BLaER1 treated with 17β-estradiol and CSF1 and Interleukin-3, amounts not matched to agents 10 nM and 100 nM (cell line): Measurements from ENCODE around the gene GBX1.

Experiments used
- H3K27ac ChIP-seq, 11 experiments: shearing (Covaris generic); formaldehyde crosslinking; 2 replicates each; pipeline ENCODE4 v1.8.1; 2022
- H3K27me3 ChIP-seq, 11 experiments: shearing (Covaris generic); formaldehyde crosslinking; 2 replicates each; pipeline ENCODE4 v1.8.1; 2022
- H3K36me3 ChIP-seq, 11 experiments: shearing (Covaris generic); formaldehyde crosslinking; 2 replicates each; pipeline ENCODE4 v1.8.1; 2022
- H3K4me1 ChIP-seq, 10 experiments: shearing (Covaris generic); formaldehyde crosslinking; 2 replicates each; pipeline ENCODE4 v1.8.1; 2022
- H3K4me2 ChIP-seq, 11 experiments: shearing (Covaris generic); formaldehyde crosslinking; 2 replicates each; pipeline ENCODE4 v1.8.1; 2022
- H3K4me3 ChIP-seq, 10 experiments: shearing (Covaris generic); formaldehyde crosslinking; 2 replicates each; pipeline ENCODE4 v1.8.1; 2022
- H3K9ac ChIP-seq, 11 experiments: shearing (Covaris generic); formaldehyde crosslinking; 2 replicates each; pipeline ENCODE4 v1.8.1; 2022
- H3K9me3 ChIP-seq, 11 experiments: shearing (Covaris generic); formaldehyde crosslinking; replicated peaks in 1 of 11; 2 replicates each; pipeline ENCODE4 v1.8.1; 2022
- H4K20me1 ChIP-seq, 11 experiments: shearing (Covaris generic); formaldehyde crosslinking; 2 replicates each; pipeline ENCODE4 v1.8.1; 2022
- Cebpa-rat ChIP-seq, 11 experiments: shearing (Covaris generic); IDR thresholded peaks; 2 replicates each; pipeline ENCODE4 v1.8.1; 2022

Gene GBX1

DNA sequence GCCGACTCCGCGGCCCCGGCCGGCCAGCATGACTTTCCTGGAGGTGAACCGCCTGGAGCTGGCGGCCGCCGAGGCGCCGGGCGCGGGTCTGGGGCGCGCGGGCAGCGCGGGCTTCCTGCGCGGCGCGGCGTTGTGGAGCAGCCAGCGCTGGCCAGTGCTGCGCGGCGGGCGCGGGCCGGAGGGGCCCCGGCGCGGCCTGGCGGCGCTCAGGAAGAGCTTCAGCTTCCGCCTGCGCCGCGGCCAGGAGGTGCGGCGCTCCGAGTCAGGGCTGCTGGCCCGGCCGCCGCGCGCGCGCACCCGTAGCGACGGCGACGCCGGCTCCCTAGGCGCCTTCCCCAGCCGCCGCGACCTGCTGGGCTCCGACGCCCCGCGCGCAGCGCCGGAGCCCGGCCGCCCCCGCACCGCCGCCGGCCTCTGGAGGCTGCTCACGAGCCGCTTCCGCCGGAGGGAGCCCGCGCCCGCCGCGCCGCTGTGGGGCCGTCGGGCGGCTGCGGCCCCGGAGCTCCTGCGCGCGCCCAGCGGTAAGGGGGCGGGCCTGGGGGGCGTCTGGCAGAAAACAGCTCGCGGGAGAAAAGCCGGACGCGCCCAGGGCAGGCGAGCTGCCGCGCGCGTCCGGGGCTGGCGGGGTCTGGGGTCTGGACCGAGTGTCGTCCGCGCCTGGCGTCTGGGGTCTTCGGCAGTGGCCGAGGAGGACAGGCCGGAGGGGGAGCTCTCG, 52.2 kb downstream of the GBX1 start:
- Histone ChIP-seq H3K36me3 (peaks cover 18 to 82% (median 32%) of the 10 kb centered on the region in 11 experiments; a peak in 21 of 22 replicates), H3K9ac (no peak overlapping the region; a peak in 1 of 22 replicates), H3K4me3 (peak overlapping the region in 2 of 10 experiments; percentile 20 to 40; a peak in 1 of 20 replicates), H3K27me3 (peaks cover 6 to 37% (median 24%) of the 10 kb centered on the region in 11 experiments; a peak in 19 of 22 replicates), H3K9me3 (no peaks in the 10 kb centered on the region), H3K27ac (no peak overlapping the region), H3K4me2 (peak overlapping the region in 8 of 11 experiments; percentile 5 to 48 (median 34); a peak in 11 of 22 replicates), H3K4me1 (peaks cover 12 to 45% (median 22%) of the 10 kb centered on the region in 10 experiments; a peak in 18 of 20 replicates), H4K20me1 (peaks cover 86 to 100% (median 98%) of the 10 kb centered on the region in 11 experiments)
- no peak for TF ChIP-seq Cebpa-rat (IDR thresholded peaks at IDR 0.05)

DNA sequence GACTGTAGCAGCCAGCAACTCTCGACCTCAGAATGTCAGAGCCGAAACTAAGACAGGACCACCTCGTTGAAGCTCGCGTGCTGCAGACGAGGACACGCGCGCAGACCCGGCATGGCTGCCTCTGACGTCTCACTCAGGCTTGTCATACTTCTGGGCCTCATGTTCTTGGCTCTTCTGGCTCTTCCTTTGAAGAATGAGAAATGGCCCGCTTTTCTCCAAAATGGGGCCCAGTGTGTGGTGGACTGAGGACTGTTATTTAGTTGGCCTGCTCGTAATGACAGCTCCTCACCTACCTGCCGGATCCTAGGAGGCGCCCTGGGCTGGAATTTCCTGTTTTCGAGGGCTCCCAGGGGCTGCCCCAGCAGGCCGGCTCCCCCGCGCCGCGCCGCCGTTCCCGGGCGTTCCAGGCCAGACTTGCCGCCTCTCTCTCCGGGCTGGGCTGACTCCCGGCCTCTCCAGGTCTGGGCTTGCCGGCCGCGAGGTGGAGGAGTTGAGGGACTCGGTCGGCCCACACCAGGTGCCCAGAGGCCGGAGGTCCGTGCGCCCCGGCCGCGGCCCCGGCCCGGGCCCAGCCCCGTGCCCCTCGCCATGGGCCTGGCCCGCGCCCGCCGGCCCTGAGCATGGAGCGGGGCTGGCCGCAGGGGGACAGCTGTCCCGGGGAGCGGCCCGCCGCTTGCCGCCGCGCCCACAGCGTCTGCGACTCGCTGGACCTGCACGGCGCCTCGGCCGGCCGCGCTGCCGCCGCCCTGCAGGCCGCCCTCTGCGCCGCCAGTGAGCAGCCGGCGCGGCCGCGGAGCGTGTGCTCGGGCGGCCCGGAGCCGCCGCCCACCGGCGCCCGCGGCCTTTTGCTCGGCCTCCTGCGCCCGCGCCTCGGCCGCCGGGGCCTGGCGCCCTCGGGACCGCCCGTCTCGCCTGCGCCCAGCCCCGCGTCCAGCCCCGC, 53.1 kb downstream of the GBX1 start:
- H3K36me3 ChIP-seq: peaks cover 10 to 73% (median 24%) of the 10 kb centered on the region in 11 experiments; a peak in 21 of 22 replicates
- H3K4me2 ChIP-seq: peak overlapping the region in 3 of 11 experiments; percentile 34 to 41 (median 37); a peak in 2 of 22 replicates
- peaks cover 6 to 37% (median 24%) of the 10 kb centered on the region in 11 experiments; a peak in 19 of 22 replicates for H3K27me3 ChIP-seq
- no peak for TF ChIP-seq Cebpa-rat (IDR thresholded peaks at IDR 0.05)
- peaks cover 93 to 100% (median 98%) of the 10 kb centered on the region in 11 experiments for H4K20me1 ChIP-seq
- no peak overlapping the region for H3K27ac ChIP-seq
- peak overlapping the region in 1 of 10 experiments; percentile 20; a peak in 1 of 20 replicates for H3K4me3 ChIP-seq
- H3K9me3 ChIP-seq: no peaks in the 10 kb centered on the region
- H3K4me1 ChIP-seq: peaks cover 12 to 45% (median 24%) of the 10 kb centered on the region in 10 experiments; a peak in 18 of 20 replicates
- H3K9ac ChIP-seq: no peak overlapping the region; a peak in 1 of 22 replicates

DNA sequence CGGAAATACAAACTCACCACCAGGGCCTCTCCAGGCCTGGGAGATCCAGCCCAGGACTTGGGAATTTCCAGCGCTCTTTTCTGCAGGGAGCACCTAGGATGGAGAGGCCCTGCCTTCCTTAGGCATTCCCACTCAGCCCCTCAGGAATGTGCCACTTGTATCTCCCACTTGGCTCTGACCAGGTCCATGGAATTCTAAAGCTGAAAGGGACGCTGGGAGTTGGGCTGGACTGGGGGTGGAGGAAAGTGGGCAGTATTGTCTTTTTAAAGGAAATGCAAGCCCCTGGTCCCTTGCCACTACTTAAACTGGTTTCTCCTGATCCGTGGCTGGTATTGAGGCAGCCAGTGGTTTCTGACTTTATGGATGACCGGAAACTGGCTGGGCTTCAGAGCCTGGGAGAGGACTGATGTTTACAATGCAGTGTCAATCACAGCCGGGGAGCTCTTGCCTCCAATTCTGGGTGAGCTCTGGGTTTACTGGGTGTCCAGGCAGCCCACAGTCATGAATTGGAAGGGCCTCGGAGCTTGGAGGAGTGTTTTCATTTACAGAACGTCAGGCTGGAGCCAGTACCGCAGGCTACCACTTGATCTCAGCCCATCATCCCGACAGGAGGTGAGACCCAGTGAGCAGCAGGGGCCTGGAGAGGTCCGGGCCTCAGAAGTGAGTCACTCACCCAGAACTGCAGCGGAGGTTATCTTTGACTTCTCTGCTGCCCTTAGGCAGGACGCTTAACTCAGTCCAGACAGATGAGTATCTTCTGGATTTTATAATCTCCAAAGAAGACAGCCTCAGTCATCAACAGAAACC, 53.9 kb downstream of the GBX1 start:
- H3K4me2 ChIP-seq: no peak overlapping the region
- no peaks in the 10 kb centered on the region for H3K9me3 ChIP-seq
- TF ChIP-seq Cebpa-rat (IDR thresholded peaks at IDR 0.05): no peak

DNA sequence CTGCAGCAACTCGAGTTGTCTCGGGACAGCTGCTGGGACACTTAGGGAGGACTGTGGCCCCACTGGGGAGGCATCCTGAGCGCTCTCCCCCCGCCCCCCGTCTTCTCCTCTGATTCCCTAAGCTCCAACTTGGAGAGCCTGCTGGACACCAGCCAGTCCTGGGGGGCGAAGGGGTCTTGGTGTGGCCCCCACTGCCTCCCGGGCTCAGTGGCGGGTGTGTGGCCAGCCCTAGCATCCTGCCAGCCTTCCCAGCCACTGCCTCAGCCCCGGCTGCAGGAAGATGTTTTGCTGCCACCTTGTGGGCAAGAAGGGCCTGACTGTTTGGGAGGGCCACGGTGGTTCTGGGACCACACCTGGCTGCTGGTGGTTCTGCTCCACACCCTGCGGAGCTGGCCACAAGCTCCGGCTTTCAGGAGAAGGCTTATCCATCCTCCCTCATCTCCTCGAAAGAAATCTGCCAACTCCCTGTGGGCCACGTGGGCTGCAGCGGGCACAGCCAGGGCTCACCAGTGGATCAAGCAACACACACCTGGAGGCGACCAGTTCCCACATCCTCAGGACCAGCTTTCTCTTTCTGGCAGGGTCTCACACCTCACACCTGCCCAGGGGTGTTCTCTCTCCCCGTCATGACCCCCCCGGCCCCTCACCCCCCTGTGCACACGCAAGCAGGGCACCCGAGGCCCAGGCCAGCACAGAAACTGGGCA, 56.4 kb downstream of the GBX1 start:
- H3K27ac ChIP-seq: no peak overlapping the region
- TF ChIP-seq Cebpa-rat (IDR thresholded peaks at IDR 0.05): no peak
- H3K36me3 ChIP-seq: peaks cover 0 to 59% (median 9%) of the 10 kb centered on the region in 11 experiments; a peak in 12 of 22 replicates
- H3K4me2 ChIP-seq: peak overlapping the region in 4 of 11 experiments; percentile 1 to 25 (median 6); a peak in 4 of 22 replicates
- peaks cover 8 to 40% (median 14%) of the 10 kb centered on the region in 10 experiments; a peak in 14 of 20 replicates for H3K4me1 ChIP-seq
- H3K27me3 ChIP-seq: peaks cover 6 to 31% (median 20%) of the 10 kb centered on the region in 11 experiments; a peak in 19 of 22 replicates
- H3K4me3 ChIP-seq: no peak overlapping the region
- peaks cover 81 to 100% (median 96%) of the 10 kb centered on the region in 11 experiments for H4K20me1 ChIP-seq
- no peaks in the 10 kb centered on the region for H3K9me3 ChIP-seq
- H3K9ac ChIP-seq: no peak overlapping the region

More for the DNA sequence above, 53.9 kb downstream of the GBX1 start:
- H4K20me1 ChIP-seq: peaks cover 93 to 100% (median 98%) of the 10 kb centered on the region in 11 experiments
- H3K4me3 ChIP-seq: no peak overlapping the region
- peaks cover 1 to 65% (median 15%) of the 10 kb centered on the region in 11 experiments; a peak in 18 of 22 replicates for H3K36me3 ChIP-seq
- H3K27me3 ChIP-seq: peaks cover 6 to 37% (median 24%) of the 10 kb centered on the region in 11 experiments; a peak in 19 of 22 replicates
- H3K9ac ChIP-seq: peak overlapping the region in 2 of 11 experiments; percentile 7 to 34; a peak in 2 of 22 replicates
- no peak overlapping the region for H3K27ac ChIP-seq
- peaks cover 12 to 47% (median 27%) of the 10 kb centered on the region in 10 experiments; a peak in 18 of 20 replicates for H3K4me1 ChIP-seq

DNA sequence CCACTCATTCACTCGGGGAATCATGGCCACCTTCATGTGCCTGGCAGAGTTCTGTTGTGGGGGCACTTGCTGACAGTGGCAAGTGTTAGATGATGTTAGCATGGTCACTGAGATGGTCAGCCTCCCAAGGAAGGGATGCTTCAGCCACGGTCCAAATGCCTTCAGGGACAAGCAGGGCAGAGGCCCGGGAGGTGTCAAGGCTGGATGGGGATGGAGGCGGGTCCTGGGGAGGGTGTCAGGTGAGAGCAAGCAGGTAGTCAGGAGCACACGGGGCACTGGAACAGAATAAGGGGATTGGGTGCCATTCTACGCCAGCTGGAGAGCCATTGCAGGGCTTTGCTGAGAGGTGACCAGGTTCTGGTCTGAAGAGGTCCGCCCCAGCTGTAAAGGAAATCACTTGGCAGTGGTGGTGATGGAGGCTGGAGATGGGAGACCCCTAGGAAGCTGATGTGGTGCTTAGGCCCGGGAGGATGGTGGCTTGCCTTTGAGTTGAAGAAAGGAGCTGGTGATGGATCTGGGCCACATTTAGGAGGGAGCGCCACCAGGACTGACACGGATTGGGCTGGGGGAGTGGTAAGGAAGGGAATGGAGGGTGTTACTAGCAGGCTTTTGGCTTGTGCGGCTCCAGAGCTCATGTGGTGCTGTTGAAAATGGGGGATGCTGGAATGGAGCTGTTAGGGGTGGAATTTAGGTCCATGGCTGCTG, 57.1 kb downstream of the GBX1 start:
- peaks cover 0 to 56% (median 9%) of the 10 kb centered on the region in 11 experiments; a peak in 12 of 22 replicates for H3K36me3 ChIP-seq
- TF ChIP-seq Cebpa-rat (IDR thresholded peaks at IDR 0.05): no peak
- no peak overlapping the region for H3K9ac ChIP-seq
- peaks cover 74 to 100% (median 94%) of the 10 kb centered on the region in 11 experiments for H4K20me1 ChIP-seq
- H3K4me3 ChIP-seq: no peak overlapping the region
- no peaks in the 10 kb centered on the region for H3K9me3 ChIP-seq
- peaks cover 5 to 34% (median 12%) of the 10 kb centered on the region in 10 experiments; a peak in 15 of 20 replicates for H3K4me1 ChIP-seq
- peak overlapping the region in 4 of 11 experiments; percentile 1 to 25 (median 6); a peak in 4 of 22 replicates for H3K4me2 ChIP-seq
- peaks cover 6 to 24% (median 14%) of the 10 kb centered on the region in 11 experiments; a peak in 19 of 22 replicates for H3K27me3 ChIP-seq
- no peak overlapping the region for H3K27ac ChIP-seq

DNA sequence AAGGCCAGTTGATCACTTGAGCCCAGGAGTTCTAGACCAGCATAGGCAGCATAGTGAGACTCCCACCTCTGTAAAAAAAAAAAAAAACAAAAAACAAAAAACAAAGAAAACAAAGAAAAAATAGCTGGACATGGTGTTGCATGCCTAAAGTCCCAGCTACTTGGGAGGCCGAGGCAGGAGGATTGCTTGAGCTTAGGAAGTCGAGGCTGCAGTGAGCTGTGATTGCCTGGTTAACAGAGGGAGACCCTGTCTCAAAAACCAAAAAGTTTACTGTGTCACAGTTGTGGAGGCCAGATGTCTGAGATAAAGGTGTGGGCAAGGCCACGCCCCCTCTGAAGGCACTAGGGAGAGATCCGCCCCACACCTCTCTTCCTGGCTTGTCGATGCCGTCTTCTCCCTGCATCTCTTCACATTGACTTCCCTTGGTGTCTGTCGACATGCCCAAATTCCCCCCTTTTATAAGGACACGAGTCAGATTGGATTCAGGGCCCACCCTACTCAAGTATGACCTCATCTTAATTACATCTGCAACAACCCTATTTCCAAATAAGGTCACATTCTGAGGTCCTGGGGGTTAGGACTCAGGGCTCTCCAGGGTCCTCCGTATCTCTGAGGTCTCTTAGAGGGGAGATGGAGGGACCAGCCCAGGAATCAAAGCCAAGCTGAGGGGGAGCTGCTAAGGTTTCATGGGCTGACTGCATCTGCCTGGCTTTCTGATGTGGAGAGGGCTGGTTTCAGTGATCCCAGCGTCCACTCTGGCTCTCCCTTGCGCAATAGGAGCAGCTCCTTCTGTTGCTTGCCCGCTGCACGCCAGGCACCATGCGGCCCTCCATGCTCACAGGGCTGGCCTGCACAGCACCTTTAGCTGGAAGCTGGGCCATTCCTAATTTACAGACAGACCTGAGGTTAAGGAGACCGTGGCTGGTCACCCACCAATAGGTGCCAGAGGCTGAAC, 58.1 kb downstream of the GBX1 start:
- Histone ChIP-seq H3K4me1 (peaks cover 7 to 42% (median 21%) of the 10 kb centered on the region in 10 experiments; a peak in 19 of 20 replicates), H3K9ac (0 out of 22 replicates have a peak overlapping the region, but pooled peaks of 1 of the 11 experiments have one; percentile 38), H3K4me2 (no peak overlapping the region), H3K27ac (no peak overlapping the region), H3K9me3 (no peaks in the 10 kb centered on the region), H3K36me3 (peaks cover 0 to 64% (median 6%) of the 10 kb centered on the region in 11 experiments; a peak in 12 of 22 replicates), H3K27me3 (peaks cover 1 to 14% (median 5%) of the 10 kb centered on the region in 11 experiments; a peak in 14 of 22 replicates), H3K4me3 (no peak overlapping the region), H4K20me1 (peaks cover 74 to 100% (median 93%) of the 10 kb centered on the region in 11 experiments)
- peak in 4 of 11 experiments; percentile 33 to 66 (median 45); a peak in 5 of 22 replicates for TF ChIP-seq Cebpa-rat (IDR thresholded peaks at IDR 0.05)
